DOHH2 (cell line): ENCODE data around the gene FGB.

Experiments
- EZH2phosphoT487 ChIP-seq: fragments of 200-600 bp; sonication (generic); IDR thresholded peaks from 2 replicates; pipeline ENCODE4 v1.6.1; 2017; ENCODE audit warnings: borderline replicate concordance, mild to moderate bottlenecking, antibody characterized with exemption, low read length, moderate library complexity, mixed read lengths
- TF ChIP-seq, protein P1 (sequence below): fragments of 200-600 bp; sonication (generic); IDR thresholded peaks from one replicate; pipeline ENCODE4 v1.5.1; 2014; ENCODE audit warnings: antibody characterized with exemption, mild to moderate bottlenecking, low read depth, low read length; ENCODE audit not compliant: poor library complexity, severe bottlenecking

DNA sequence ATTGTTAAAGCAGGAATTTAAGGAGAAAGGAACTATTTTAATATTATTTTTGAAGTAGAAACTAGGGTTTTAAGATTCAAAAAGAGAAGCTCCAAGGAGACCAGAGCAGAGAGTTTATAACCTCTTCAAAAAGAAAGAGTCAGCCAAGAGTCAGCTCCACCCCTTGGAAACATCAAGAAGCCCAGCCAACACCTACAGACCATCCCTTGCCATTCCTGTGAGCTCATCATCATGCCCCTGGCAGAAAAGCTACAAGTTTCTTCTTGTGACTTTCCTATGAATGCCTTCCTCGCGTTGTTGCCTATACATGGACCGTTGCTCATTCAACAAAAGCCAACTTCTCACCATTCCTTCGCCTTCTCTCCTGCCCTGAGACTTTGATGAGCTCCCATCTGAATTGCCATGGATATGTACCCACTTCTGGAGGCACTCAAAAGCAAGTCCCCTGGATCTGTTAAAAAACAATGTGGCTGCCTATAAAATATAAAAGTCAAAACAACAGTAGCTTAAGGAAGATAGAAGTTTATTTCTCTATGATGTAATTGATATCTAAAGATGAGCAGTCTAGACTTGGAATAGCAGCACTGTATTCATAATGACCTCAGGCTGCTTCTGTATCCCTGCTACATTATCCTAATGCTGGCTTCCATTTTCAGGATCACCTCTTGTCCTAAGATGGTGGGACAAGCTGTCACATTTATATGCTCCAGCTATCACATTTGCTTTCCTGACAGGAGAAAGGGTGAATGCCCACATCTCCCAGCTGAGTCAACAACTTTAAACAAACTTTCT is 32.9 kb upstream of the FGB start:
- TF ChIP-seq, protein P1, sequence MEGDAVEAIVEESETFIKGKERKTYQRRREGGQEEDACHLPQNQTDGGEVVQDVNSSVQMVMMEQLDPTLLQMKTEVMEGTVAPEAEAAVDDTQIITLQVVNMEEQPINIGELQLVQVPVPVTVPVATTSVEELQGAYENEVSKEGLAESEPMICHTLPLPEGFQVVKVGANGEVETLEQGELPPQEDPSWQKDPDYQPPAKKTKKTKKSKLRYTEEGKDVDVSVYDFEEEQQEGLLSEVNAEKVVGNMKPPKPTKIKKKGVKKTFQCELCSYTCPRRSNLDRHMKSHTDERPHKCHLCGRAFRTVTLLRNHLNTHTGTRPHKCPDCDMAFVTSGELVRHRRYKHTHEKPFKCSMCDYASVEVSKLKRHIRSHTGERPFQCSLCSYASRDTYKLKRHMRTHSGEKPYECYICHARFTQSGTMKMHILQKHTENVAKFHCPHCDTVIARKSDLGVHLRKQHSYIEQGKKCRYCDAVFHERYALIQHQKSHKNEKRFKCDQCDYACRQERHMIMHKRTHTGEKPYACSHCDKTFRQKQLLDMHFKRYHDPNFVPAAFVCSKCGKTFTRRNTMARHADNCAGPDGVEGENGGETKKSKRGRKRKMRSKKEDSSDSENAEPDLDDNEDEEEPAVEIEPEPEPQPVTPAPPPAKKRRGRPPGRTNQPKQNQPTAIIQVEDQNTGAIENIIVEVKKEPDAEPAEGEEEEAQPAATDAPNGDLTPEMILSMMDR: no peak
- no peak for TF ChIP-seq EZH2phosphoT487
